HG02763 (cell line): ENCODE measurements around the gene SCAPER.

Source experiments
- ATAC-seq: cut with Tn5 transposase; IDR thresholded peaks from one replicate; pipeline ENCODE4 v1.9.1; 2021; ENCODE audit warnings: mild to moderate bottlenecking, moderate library complexity; ENCODE audit not compliant: unreplicated experiment

The SCAPER gene

GRCh38 chr15:76678766-76679165, 226.4 kb downstream of the SCAPER start:
- no peak for ATAC-seq

DNA sequence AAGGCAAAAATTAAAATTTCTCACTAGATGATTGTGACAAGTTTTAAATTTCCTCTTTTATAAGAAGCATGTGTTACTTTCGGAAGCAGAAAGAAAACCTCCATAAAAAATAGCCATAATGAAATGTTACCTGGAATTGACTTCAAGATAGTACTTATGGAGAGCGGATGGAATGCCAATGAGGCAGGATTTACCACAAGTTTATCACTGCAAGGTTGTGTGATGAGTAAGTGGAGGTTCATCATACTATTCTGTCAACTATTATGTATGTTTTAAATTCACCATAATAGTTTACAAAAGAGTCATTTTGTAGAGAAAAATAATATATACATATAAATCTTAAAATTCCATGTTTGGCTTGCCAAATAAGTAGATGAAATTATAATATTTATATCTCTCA, 230.3 kb downstream of the SCAPER start:
- ATAC-seq, result no peak

GRCh38 chr15:76669521-76670207, 235.5 kb downstream of the SCAPER start:
- no peak for ATAC-seq

- no peak for ATAC-seq
Observed at GRCh38 chr15:76668900-76669299, 236.2 kb downstream of the SCAPER start.

GRCh38 chr15:76667943-76668715, 237.0 kb downstream of the SCAPER start:
- ATAC-seq, result no peak

- no peak for ATAC-seq
Observed at GRCh38 chr15:76664895-76665294, 240.2 kb downstream of the SCAPER start.

DNA sequence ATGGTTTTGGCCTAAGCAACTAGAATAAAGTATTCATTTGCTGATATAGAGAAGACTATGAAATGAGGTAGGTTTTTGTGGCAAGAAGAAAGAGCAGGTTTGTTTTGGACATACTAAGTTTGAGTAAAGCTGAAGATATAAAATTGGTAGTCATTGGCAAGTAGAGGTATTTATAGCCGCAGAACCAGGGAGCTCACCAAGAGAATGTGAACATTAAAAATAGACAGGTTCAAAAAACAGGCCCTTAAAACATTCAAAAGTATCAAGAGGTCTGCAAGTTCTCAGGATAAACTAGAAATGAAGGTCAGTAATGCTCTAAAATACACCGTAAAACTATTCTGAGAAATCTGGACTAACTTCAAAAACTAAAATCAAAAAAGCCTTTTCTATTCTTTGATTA, 240.7 kb downstream of the SCAPER start:
- no peak for ATAC-seq

- no peak for ATAC-seq
Observed at GRCh38 chr15:76663529-76663928, 241.6 kb downstream of the SCAPER start.

- no peak for ATAC-seq
Observed at GRCh38 chr15:76648732-76649444, 256.3 kb downstream of the SCAPER start.

- ATAC-seq, result no peak
Observed at GRCh38 chr15:76647612-76648011, 257.5 kb downstream of the SCAPER start.

DNA sequence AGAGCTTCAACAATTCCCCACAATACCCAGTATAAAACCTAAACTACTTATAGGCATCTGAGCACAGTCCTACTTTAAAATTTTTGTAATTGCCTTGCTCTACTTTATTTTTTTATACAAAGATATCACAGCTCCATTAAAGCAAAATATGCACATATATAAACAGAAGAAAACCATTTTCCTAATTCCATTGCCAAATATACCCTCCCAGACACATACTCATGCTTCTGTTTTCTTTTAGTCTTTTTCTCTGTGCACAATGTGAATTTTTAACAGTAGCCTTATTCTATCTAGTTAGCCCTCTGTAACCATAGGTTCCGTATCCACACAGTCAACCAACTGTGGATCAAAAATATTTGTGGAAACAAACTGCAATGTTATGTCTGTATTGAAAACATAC, 260.5 kb downstream of the SCAPER start:
- ATAC-seq, result no peak

GRCh38 chr15:76642671-76643070, 262.5 kb downstream of the SCAPER start:
- no peak for ATAC-seq

- ATAC-seq, result no peak
Observed at GRCh38 chr15:76637166-76637565, 268.0 kb downstream of the SCAPER start.

GRCh38 chr15:76636059-76636458, 269.1 kb downstream of the SCAPER start:
- no peak for ATAC-seq

GRCh38 chr15:76626611-76627010, 278.5 kb downstream of the SCAPER start:
- ATAC-seq, result no peak

DNA sequence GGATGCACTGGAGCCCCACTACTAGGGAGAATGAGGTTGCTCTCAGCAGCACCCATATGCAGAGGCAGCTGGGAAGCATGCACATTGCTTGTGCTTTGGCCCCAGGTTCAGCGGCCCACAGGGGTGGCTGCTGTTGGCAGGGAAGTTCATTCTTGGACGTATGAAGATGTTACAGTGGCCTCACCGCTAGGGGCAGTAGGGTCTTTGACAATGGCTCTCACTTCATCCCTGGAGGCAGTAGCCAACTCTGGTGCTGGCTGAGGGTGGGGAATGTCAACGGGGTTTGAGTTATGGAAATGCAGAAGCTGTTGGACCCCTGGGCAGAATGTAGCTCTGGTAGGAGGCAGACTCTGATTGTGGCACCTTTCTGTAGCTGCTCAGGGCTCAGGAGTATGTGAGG, 279.9 kb downstream of the SCAPER start:
- ATAC-seq, result no peak

GRCh38 chr15:76614725-76615124, 290.4 kb downstream of the SCAPER start:
- ATAC-seq, result no peak

- no peak for ATAC-seq
Observed at GRCh38 chr15:76588811-76589747, 316.1 kb downstream of the SCAPER start.

GRCh38 chr15:76585576-76585897, 319.6 kb downstream of the SCAPER start:
- ATAC-seq, result no peak

DNA sequence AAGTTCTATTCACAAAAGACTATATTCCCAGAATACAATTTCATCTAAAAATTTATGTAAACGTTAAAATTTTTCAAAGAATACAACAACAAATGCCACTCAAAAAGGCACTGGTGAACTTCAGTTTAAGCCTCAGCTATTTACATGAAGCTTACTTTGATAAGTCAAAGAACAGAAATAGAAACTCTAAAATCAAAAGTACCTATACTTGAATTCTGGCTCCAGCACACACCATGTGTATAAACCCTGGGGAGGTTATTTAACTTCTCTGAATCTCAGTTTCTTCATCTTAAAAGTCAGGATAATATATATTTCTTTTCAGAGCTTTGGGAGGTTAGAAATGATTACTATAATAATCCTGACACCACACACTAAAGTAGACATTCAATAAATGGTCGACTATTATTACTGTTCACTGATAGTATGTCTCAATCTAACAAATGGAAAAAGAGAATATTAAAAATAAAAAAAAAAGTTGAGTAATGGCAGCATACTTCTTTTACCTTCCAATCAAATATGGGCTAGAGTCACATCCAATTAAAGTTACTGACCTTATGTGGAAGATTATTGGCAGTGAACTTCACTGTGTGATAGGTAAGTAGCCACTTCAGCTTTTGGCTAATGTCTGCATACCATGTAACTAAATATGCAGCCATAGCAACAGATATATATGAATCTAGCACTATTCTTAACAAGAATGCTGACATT, 320.1 kb downstream of the SCAPER start:
- ATAC-seq, result no peak
